Measurements from ENCODE around the gene HSPA1A. TPM values are rescaled to one million over a fixed set of nuclear protein-coding genes. Genes with fewer than 3 reads are reported as not detected.
A peak's percentile ranks its signal among the peaks of the same experiment; 100 is the strongest.
"Not testable (repeated sequence)": the region's sequence is repeated elsewhere in the genome, so short reads cannot be mapped to it uniquely, and the experiment has no call there.

Gene HSPA1A
- total RNA-seq, 1 donor from 2014 or later, result 341 TPM

GRCh38 chr6:31851980-31852718, 36.8 kb downstream of the HSPA1A start:
- intact Hi-C loops (cut with micrococcal nuclease); DNase-seq: not testable (repeated sequence)

GRCh38 chr6:31857774-31858173, 42.4 kb downstream of the HSPA1A start:
- DNase-seq; ATAC-seq; intact Hi-C loops (cut with micrococcal nuclease): not testable (repeated sequence)

More at GRCh38 chr6:31851980-31852718, 36.8 kb downstream of the HSPA1A start:
- ATAC-seq, result not testable (repeated sequence)

GRCh38 chr6:31858707-31859106, 43.4 kb downstream of the HSPA1A start:
- intact Hi-C loops (cut with micrococcal nuclease), result no loop called here
- no peak for ATAC-seq
- DNase-seq, result no peak

GRCh38 chr6:31859923-31860322, 44.6 kb downstream of the HSPA1A start:
- intact Hi-C loops (cut with micrococcal nuclease), result no loop called here
- ATAC-seq, result no peak
- DNase-seq, result no peak

- no peak for DNase-seq
- intact Hi-C loops (cut with micrococcal nuclease), result no loop called here
- no peak for ATAC-seq
These were observed 45.0 kb downstream of the HSPA1A start for GRCh38 chr6:31860349-31860748.

GRCh38 chr6:31861150-31861549, 45.8 kb downstream of the HSPA1A start:
- intact Hi-C loops (cut with micrococcal nuclease), result no loop called here
- ATAC-seq, result no peak
- DNase-seq, result no peak

GRCh38 chr6:31861919-31862343, 46.6 kb downstream of the HSPA1A start:
- no peak for DNase-seq
- intact Hi-C loops (cut with micrococcal nuclease), result no loop called here
- no peak for ATAC-seq

- DNase-seq (peak; percentile 100), ATAC-seq (peak; percentile 98)
- intact Hi-C loops (cut with micrococcal nuclease), result no loop called here
These were observed 47.2 kb downstream of the HSPA1A start, which contains the start of gene NEU1 for GRCh38 chr6:31862344-31863235. NEU1 (minus strand) TSS chr6:31862821; CDS start chr6:31862776, 45 bp downstream.

- ATAC-seq; DNase-seq; intact Hi-C loops (cut with micrococcal nuclease): not testable (repeated sequence)
These were observed 48.8 kb downstream of the HSPA1A start for GRCh38 chr6:31864123-31864562.

- ATAC-seq, result no peak
- DNase-seq, result no peak
- intact Hi-C loops (cut with micrococcal nuclease), result no loop called here
These were observed 49.5 kb downstream of the HSPA1A start for GRCh38 chr6:31864818-31865204.

- intact Hi-C loops (cut with micrococcal nuclease), result no loop called here
- DNase-seq (no peak), ATAC-seq (no peak)
These were observed 50.1 kb downstream of the HSPA1A start for GRCh38 chr6:31865205-31866118.

Other genes with a start within 250 kb of the HSPA1A start
- not detected for gene LTA, start 243.3 kb upstream of the HSPA1A start, total RNA-seq
- 0.35 TPM for gene TNF, start 240.0 kb upstream of the HSPA1A start, total RNA-seq
- 0.40 TPM for gene LTB, start 233.1 kb upstream of the HSPA1A start, total RNA-seq
- 6.9 TPM for gene LST1, start 229.3 kb upstream of the HSPA1A start, total RNA-seq
- not detected for gene NCR3, start 222.5 kb upstream of the HSPA1A start, total RNA-seq
- gene AIF1, start 200.3 kb upstream of the HSPA1A start, total RNA-seq, result 15.5 TPM
- 76.9 TPM for gene PRRC2A, start 194.8 kb upstream of the HSPA1A start, total RNA-seq
- 283 TPM for gene BAG6, start 162.9 kb upstream of the HSPA1A start, total RNA-seq
- gene APOM, start 159.6 kb upstream of the HSPA1A start, total RNA-seq, result 2.4 TPM
- 18.6 TPM for gene C6orf47, start 154.8 kb upstream of the HSPA1A start, total RNA-seq
- gene GPANK1, start 150.5 kb upstream of the HSPA1A start, total RNA-seq, result 19.2 TPM
- gene CSNK2B, start 149.5 kb upstream of the HSPA1A start, total RNA-seq, result 111 TPM
- gene LY6G5B, start 145.6 kb upstream of the HSPA1A start, total RNA-seq, result 3.9 TPM
- 1.8 TPM for gene LY6G5C, start 134.5 kb upstream of the HSPA1A start, total RNA-seq
- 29.0 TPM for gene ABHD16A, start 112.2 kb upstream of the HSPA1A start, total RNA-seq
- not detected for gene LY6G6F, start 108.7 kb upstream of the HSPA1A start, total RNA-seq
- gene LY6G6D, start 100.2 kb upstream of the HSPA1A start, total RNA-seq, result not detected
- not detected for gene LY6G6C, start 93.8 kb upstream of the HSPA1A start, total RNA-seq
- gene MPIG6B, start 92.2 kb upstream of the HSPA1A start, total RNA-seq, result 0.52 TPM
- gene DDAH2, start 86.2 kb upstream of the HSPA1A start, total RNA-seq, result 27.6 TPM
- gene CLIC1, start 79.0 kb upstream of the HSPA1A start, total RNA-seq, result 77.4 TPM
- 1.3 TPM for gene MSH5, start 75.5 kb upstream of the HSPA1A start, total RNA-seq
- gene SAPCD1, start 52.9 kb upstream of the HSPA1A start, total RNA-seq, result 0.47 TPM
- 12.8 TPM for gene VWA7, start 38.2 kb upstream of the HSPA1A start, total RNA-seq
- 22.5 TPM for gene VARS1, start 19.8 kb upstream of the HSPA1A start, total RNA-seq
- gene LSM2, start 8.6 kb upstream of the HSPA1A start, total RNA-seq, result 20.1 TPM
- 2.0 TPM for gene HSPA1L, start 260 bp upstream of the HSPA1A start, total RNA-seq
- gene HSPA1B, start 12.2 kb downstream of the HSPA1A start, total RNA-seq, result 233 TPM
- gene NEU1, start 47.3 kb downstream of the HSPA1A start, total RNA-seq, result 24.9 TPM
- gene SLC44A4, start 63.5 kb downstream of the HSPA1A start, total RNA-seq, result not detected
- gene EHMT2, start 82.2 kb downstream of the HSPA1A start, total RNA-seq, result 17.1 TPM
- 3.3 TPM for gene ZBTB12, start 86.5 kb downstream of the HSPA1A start, total RNA-seq
- gene C2, start 112.2 kb downstream of the HSPA1A start, total RNA-seq, result 5.8 TPM
- gene CFB, start 130.6 kb downstream of the HSPA1A start, total RNA-seq, result 39.6 TPM
- gene NELFE, start 143.4 kb downstream of the HSPA1A start, total RNA-seq, result 42.0 TPM
- 31.5 TPM for gene SKIC2, start 143.6 kb downstream of the HSPA1A start, total RNA-seq
- gene DXO, start 156.6 kb downstream of the HSPA1A start, total RNA-seq, result 11.5 TPM
- 96.3 TPM for gene C4A, start 166.5 kb downstream of the HSPA1A start, total RNA-seq
- gene C4B, start 199.3 kb downstream of the HSPA1A start, total RNA-seq, result 84.0 TPM
- 0.52 TPM for gene CYP21A2, start 222.9 kb downstream of the HSPA1A start, total RNA-seq